GM19438 (cell line): ENCODE data around the gene HCK.

Experiments
- ATAC-seq: cut with Tn5 transposase; IDR thresholded peaks from one replicate; pipeline ENCODE4 v1.9.1; 2021; ENCODE audit warnings: low read depth; ENCODE audit not compliant: unreplicated experiment

The HCK gene

GRCh38 chr20:32052090-32052777 is at the start of gene HCK:
HCK (plus strand) TSS chr20:32052242.
- no peak for ATAC-seq

GRCh38 chr20:32003325-32003724 is 48.7 kb upstream of the HCK start:
- no peak for ATAC-seq

GRCh38 chr20:32004963-32005362 is 47.1 kb upstream of the HCK start:
- ATAC-seq = no peak

GRCh38 chr20:32006053-32006452 is 46.0 kb upstream of the HCK start:
- no peak for ATAC-seq

- ATAC-seq = no peak
These were observed 44.9 kb upstream of the HCK start for GRCh38 chr20:32006841-32007786.

GRCh38 chr20:32007787-32008616 is 44.0 kb upstream of the HCK start:
- no peak for ATAC-seq

- ATAC-seq = no peak
These were observed 42.5 kb upstream of the HCK start for GRCh38 chr20:32009564-32009963.

- no peak for ATAC-seq
These were observed 41.9 kb upstream of the HCK start, which contains the start of gene CCM2L for GRCh38 chr20:32010101-32010500. CCM2L (plus strand) TSS chr20:32010438; CDS start chr20:32010455, 17 bp downstream.

GRCh38 chr20:32010666-32011065 is 41.4 kb upstream of the HCK start:
- no peak for ATAC-seq

GRCh38 chr20:32012159-32012688 is 39.8 kb upstream of the HCK start:
- no peak for ATAC-seq

- ATAC-seq = no peak
These were observed 38.7 kb upstream of the HCK start for GRCh38 chr20:32013326-32013725.

GRCh38 chr20:32017711-32018251 is 34.3 kb upstream of the HCK start:
- ATAC-seq = no peak

- no peak for ATAC-seq
These were observed 33.5 kb upstream of the HCK start for GRCh38 chr20:32018269-32019155.

GRCh38 chr20:32019156-32019510 is 32.9 kb upstream of the HCK start:
- no peak for ATAC-seq

- no peak for ATAC-seq
These were observed 32.2 kb upstream of the HCK start for GRCh38 chr20:32019563-32020463.

GRCh38 chr20:32021091-32021490 is 31.0 kb upstream of the HCK start:
- no peak for ATAC-seq

GRCh38 chr20:32024683-32025295 is 27.3 kb upstream of the HCK start:
- no peak for ATAC-seq

- ATAC-seq = no peak
These were observed 24.4 kb upstream of the HCK start for GRCh38 chr20:32027643-32028042.
